ENCODE data around the gene ELOA2.
"Not testable (repeated sequence)": the region's sequence is repeated elsewhere in the genome, so short reads cannot be mapped to it uniquely, and the experiment has no call there.

Gene ELOA2

GRCh38 chr18:47023769-47024465 lies 11.5 kb downstream of the ELOA2 start:
- DNase-seq; in situ Hi-C loops (cut with MboI; ENCODE audit: low pct_unique_long_range_greater_than_20kb, low sequenced_read_pairs): not testable (repeated sequence)

- in situ Hi-C loops (cut with MboI; ENCODE audit: low pct_unique_long_range_greater_than_20kb, low sequenced_read_pairs); DNase-seq: not testable (repeated sequence)
These were observed 12.6 kb downstream of the ELOA2 start for GRCh38 chr18:47022821-47023220.

DNA sequence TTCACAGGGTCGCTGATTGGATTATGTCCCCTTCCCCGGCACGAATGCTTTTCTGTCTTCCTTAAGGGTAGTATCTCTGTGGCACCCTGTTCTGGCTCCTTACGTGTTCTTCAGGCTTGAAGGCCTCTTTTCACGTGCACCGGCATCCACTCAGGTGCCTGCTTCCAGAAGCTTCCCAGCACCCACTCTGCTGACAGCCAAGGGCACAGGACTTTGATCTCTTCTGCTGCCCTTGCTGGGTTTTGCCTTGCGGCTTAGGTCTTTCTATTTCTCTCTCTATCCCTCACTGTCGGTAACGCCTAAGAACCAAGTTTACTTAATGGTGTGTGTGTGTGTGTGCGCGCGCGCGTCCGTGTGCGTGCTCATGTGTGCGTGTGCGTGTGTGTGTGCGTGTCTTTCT lies 14.7 kb downstream of the ELOA2 start:
- DNase-seq; in situ Hi-C loops (cut with MboI; ENCODE audit: low pct_unique_long_range_greater_than_20kb, low sequenced_read_pairs): not testable (repeated sequence)

GRCh38 chr18:47019870-47020269 lies 15.6 kb downstream of the ELOA2 start:
- DNase-seq; in situ Hi-C loops (cut with MboI; ENCODE audit: low pct_unique_long_range_greater_than_20kb, low sequenced_read_pairs): not testable (repeated sequence)

All from KBM-7 (cell line).